Measurements from ENCODE around the gene STRN. TPM values are rescaled to one million over a fixed set of nuclear protein-coding genes. Genes with fewer than 3 reads are reported as not detected.
"Not testable (repeated sequence)": the region's sequence is repeated elsewhere in the genome, so short reads cannot be mapped to it uniquely, and the experiment has no call there.

Gene STRN, protein sequence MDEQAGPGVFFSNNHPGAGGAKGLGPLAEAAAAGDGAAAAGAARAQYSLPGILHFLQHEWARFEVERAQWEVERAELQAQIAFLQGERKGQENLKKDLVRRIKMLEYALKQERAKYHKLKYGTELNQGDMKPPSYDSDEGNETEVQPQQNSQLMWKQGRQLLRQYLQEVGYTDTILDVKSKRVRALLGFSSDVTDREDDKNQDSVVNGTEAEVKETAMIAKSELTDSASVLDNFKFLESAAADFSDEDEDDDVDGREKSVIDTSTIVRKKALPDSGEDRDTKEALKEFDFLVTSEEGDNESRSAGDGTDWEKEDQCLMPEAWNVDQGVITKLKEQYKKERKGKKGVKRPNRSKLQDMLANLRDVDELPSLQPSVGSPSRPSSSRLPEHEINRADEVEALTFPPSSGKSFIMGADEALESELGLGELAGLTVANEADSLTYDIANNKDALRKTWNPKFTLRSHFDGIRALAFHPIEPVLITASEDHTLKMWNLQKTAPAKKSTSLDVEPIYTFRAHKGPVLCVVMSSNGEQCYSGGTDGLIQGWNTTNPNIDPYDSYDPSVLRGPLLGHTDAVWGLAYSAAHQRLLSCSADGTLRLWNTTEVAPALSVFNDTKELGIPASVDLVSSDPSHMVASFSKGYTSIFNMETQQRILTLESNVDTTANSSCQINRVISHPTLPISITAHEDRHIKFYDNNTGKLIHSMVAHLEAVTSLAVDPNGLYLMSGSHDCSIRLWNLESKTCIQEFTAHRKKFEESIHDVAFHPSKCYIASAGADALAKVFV
- total RNA-seq = 17.5 and 22.1 TPM in 2 replicates

DNA sequence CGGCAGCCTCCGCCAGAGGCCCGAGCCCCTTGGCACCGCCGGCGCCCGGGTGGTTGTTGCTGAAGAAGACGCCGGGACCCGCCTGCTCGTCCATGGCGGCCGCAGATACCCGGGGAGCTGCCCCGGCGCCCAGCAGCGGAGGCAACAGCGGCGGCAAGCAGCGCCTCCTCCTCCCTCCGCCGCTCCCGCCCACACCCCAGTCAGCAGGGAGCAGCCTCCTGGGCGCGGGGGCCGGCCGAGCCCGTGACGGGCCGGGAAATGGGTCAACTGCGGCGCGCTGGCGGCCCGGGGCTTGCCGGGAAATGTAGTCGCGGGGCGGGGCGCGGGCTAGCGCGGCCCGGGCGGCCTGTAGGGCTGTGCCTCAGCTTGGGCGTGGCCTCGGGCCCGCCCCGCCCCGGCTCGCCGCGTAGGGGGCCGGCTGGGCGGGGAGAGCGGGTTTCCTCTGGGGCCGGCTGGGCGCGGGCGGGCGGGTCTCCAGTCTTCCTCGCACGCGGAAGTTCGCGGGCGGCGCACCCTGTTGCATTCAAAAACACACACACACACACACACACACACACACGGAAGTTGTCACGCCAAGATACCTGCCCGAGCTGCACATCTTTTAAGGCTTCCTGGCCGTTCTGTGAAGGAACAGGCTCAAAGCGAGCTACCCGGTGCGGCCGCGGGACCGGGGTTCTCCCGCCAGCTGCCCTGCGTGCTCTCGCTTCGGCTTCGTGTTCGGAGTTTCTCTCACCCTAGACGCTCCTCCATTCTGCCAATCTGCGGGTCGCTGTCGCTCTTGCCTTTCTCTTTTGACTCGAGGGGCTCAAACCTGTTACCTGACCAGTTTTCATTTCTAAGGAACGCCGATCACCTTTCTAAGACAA is at the start of gene STRN:
Gene STRN, minus strand, starts transcription at position 167 of the 866 bp plus-strand sequence. Its CDS starts 73 bp downstream, at position 94.
- DNase-seq (ENCODE audit: extremely low read depth, low read depth, low spot score) = no peak

DNA sequence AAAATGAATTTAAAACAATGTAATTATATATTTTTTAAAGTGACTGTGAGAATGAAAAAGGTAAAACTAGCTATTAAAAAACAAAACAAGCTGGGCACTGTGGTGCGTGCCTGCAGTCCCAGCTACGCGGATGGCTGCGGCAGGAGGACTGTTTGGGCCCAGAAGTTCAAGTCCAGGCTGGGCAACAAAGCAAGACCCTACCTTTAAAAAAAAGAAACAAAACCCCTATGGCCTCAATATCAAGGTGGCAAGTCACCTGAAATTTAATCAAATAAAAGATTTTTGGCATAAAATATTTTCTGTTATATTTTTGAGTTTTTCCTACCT is 46.9 kb upstream of the STRN start:
- no peak for DNase-seq (ENCODE audit: extremely low read depth, low read depth, low spot score)

DNA sequence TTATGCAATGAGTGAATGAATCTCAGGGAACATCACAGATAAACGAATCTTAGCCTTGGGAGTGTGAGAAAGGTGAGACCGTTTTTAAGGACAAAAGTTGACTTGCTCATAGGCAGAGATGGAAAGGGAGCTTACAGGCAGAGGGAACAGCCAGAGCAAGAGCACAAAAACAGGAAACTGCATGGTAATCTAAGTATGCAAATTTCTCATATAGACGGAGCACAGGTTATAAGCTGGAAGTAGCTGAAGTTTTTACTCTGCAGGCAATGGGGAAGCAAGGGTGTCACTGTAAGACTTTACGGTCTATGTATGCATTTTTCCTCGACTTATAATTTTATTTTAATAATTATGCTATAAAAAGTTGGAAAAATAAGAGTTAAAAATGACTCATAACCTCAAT is 44.8 kb upstream of the STRN start:
- no peak for DNase-seq (ENCODE audit: extremely low read depth, low read depth, low spot score)

DNA sequence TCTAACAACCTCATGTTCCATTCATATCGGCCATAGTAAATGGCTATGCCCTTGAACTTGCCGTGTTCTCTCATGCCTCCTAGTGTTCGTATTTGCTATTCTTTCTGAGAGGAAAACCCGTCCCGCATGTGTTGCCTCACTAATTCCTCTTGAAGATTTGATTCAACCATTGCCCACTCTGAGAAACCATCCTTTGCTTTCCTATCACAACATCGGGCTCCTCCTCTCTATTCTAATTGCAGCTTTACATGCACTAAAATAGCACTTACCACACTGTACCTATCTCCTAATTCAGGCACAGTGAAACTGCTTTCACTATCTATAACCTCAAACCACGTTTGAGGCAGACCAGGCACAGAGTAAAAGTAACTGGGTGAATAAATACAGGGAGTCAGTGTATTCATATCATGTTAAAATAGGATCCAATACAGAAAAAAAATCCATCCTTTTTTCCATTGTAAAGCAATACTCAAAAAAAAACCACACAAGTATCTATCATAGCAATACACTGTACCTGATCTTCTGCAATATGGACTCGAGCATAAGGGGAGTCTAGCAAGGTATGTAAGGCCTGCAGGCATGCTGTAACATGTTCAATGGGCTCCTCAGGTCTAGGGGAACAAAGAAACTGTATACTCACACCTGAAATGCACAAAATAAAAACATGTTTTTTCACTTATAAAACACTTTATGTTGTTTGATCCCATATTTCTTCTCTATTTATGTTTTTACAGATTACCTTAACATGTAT is 39.0 kb upstream of the STRN start:
- DNase-seq (ENCODE audit: extremely low read depth, low read depth, low spot score) = peak; percentile 10

DNA sequence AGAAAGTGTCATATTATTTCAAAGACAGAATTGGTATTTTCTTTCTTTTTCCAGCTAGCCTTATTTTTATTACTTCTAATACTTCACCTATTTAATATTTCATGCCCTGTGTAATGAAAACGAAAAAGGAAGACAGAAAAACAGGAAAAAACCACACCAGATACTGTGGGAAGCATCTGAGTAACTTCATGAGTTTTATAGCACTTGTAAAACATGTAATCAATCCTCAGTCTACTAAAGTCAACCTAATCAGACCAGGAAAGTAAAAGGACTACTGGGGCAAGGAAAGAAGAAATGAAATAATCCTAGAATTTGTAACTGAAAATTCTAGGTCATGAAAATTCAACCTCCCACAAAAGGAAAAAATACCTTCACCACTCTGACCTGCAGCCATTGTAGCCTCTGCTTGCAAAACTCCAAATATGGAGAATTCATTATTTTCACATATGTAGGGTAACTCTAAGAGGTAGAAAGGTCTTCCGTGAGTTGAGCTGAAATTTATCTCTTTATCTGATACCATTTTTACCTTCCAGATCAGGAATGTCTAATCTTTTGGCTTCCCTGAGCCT is 34.7 kb upstream of the STRN start:
- DNase-seq (ENCODE audit: extremely low read depth, low read depth, low spot score) = no peak

DNA sequence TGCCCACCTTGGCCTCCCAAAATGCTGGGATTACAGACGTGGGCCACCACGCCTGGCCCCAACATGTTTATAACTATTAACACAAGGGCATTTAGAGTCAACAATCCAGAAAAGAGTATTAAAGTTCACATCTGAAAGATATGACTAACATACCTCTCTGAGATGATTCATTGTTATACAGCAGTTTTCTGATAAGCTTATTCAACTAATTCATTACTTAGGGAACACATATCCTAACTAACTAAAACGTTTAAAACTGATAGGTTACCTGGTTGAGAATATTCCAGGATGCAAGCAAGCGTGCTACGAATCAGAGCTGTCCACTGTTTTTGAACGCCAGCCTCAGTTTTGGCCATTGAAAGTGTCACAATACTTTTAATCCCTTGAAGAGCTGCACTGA is 34.0 kb upstream of the STRN start:
- DNase-seq (ENCODE audit: extremely low read depth, low read depth, low spot score) = no peak

DNA sequence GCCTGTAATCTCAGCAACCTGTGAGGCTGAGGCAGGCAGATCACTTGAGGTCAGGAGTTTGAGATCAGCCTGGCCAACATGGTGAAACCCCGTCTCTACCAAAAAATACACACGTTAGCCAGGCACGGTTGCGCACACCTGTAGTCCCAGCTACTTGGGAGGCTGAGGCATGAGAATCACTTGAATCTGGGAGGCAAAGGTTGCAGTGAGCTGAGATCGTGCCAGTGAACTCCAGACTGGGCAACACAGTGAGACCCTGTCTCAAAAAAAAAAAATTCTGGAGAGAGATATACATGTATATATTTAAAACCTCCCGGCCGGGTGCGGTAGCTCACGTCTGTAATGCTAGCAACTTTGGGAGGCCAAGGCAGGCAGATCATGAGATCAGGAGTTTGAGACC is 33.1 kb upstream of the STRN start:
- not testable (repeated sequence) for DNase-seq (ENCODE audit: extremely low read depth, low read depth, low spot score)

DNA sequence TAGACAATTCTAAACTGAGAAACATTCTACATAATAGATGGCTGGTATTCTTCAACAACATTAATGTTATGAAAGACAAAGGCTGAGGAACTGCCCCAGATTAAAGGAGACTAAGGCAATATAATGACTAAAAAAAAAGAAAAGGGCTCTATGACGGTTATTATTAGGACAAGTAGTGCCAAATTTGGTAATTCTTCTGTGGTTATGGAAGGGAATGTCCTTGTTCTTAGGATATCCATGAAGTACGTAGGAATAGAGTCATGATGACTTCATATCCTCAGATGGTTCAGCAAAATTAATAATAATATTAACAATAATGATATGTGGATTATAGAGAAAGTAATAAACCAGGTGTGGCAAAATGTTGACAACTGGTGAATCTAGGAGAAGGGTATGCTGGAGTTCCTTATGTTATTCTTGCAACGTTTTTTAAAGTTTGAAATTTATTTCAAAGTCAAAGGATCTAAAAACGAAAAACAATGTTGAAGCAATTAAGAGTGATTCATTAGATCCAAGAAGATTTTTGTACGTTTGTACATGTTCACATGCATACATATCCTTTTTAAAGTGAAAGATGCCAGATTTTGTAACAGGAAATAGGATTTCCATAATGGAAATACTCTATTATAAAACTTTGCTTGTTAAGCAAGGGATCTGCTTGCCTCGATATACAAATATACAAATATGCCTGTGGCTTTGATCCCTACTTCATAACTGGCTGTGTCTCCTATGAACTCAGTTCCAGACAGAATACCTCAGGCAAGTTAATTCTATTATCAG is 27.7 kb upstream of the STRN start:
- no peak for DNase-seq (ENCODE audit: extremely low read depth, low read depth, low spot score)

DNA sequence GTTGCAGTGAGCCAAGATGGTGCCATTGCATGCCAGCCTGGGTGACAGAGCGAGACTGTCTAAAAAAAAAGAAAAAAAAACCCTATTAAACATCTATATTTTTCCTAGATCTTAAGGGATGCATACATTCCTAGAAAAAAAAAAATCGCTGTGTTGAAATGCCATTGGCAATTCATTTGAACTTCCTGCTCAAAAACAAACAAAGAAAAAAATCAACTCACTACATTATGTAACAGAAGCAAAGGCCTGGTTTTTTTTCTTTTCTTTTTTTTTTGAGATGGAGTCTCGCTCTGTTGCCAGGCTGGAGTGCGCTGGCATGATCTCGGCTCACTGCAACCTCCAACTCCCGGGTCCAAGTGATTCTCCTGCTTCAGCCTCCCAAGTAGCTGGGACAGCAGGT is 21.7 kb upstream of the STRN start:
- no peak for DNase-seq (ENCODE audit: extremely low read depth, low read depth, low spot score)

DNA sequence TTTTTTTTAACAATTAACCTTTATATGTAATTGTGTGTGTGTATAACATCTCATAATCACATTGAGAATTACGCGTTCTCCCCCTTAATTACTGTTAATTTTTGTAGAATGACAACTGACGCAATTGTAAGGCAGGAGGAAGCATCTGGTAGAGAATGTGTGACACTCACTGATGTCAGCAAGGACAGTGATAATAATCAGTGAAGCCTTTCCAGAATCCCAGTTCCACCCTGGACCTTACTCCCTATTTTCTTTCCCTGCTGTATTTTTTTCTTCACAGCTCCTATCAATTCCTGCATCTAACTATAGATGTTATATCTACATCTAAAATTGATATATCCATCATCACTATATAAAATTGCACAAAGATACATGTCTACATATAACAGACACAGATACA is 16.1 kb upstream of the STRN start:
- no peak for DNase-seq (ENCODE audit: extremely low read depth, low read depth, low spot score)

DNA sequence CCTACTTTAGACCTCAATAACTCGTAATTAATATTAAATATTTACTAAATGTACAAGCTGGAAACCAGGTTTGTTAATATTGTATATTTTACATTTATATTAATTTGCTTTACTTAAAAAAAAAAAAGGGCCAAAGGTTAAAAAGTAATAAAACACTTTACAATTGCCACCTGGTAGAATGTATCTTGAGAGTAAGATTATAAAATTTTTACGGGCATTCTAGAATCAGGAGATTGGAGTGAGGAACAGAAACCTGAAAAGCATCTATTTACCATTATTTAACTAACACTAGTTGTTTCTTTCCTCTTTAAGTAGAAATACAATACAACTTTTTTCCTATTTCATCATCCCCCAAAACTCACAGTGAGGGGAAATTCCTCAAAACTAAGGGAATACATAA is 15.6 kb upstream of the STRN start:
- no peak for DNase-seq (ENCODE audit: extremely low read depth, low read depth, low spot score)

DNA sequence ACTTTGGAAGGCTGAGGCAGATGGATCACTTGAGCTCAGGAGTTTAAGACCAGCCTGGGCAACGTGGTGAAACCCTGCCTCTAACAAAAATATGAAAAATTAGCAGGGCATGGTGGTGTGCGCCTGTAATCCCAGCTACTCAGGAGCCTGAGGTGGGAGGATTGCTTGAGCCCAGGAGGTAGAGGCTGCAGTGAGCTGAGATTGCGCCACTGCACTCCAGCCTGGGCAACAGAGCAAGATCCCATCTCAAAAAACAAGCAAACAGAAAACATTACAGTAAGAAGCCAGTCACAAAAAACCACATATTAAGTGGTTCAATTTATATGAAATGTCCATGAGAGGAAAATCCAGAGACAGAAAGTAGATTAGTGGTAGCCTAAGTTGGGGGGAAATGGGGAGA is 12.7 kb upstream of the STRN start:
- DNase-seq (ENCODE audit: extremely low read depth, low read depth, low spot score) = not testable (repeated sequence)

DNA sequence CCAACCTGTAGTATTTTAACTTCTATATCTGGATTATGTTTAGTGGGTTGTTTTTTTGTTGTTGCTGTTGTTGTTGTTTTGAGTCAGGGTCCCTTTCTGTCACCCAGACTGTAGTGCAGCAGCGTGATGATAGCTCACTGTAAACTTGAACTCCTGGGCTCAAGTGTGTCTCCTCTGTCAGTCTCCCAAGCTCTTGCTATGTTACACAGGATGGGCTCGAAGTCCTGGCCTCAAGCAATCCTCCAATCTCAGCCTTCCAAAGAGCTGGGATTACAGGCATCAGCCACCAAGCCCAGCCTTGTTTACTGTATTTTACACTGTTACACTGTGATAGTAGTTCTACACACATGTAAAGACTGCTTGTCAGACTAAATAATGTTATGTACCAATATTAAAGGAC is 9.7 kb upstream of the STRN start:
- DNase-seq (ENCODE audit: extremely low read depth, low read depth, low spot score) = no peak

DNA sequence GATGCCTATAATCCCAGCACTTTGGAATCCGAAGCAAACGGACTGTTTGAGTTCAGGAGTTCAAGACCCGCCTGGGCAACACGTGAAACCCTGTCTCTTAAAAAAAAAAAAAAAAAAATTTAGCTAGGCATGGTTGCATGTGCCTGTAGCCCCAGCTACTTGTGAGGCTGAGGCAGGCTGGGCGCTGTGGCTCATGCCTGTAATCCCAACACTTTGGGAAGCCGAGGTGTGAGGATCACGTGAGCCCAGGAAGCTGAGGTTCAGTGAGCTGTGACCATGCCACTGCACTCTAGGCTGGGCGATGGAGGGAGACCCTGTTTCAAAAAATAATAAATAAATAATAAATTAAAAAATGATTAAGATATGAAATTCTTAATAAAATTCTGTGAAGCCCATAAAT is 9.0 kb upstream of the STRN start:
- no peak for DNase-seq (ENCODE audit: extremely low read depth, low read depth, low spot score)

DNA sequence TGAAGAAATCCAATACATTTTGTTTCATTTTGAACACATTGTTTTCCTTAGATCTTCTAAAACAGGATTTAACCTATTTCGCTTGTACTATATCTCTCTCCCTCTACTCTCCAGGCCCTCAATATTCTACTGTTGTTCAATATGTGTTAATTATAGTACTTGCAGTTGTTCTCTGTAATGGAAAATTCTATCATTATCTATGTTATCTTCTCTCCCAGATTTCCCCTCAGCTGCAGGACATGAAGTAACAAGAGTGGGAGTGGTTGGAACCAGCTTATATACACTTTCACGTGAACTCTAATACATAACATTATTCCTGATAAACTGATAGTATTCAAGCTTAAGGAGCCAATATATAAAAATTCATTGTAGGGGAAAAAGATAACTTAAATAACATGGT is 7.0 kb upstream of the STRN start:
- DNase-seq (ENCODE audit: extremely low read depth, low read depth, low spot score) = no peak

DNA sequence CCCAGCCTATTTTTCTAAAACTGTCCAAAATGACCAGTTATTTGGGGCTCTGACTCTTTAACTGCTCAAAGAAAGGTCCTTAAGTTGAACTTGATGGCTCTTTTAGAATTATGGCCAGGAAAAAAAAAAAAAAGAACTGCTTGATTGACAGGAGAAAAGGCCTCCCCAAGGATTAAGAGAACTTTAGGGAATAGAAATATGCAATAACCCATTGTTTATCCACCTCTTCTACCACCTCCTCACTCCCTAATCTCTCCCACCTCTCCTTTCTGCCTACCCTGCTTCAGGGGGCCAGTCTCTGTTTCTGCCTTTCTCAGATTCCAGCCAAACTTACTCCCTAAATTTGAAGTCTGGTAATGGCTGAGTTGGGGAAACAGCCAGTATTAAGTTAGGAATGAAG is 5.7 kb upstream of the STRN start:
- DNase-seq (ENCODE audit: extremely low read depth, low read depth, low spot score) = no peak

DNA sequence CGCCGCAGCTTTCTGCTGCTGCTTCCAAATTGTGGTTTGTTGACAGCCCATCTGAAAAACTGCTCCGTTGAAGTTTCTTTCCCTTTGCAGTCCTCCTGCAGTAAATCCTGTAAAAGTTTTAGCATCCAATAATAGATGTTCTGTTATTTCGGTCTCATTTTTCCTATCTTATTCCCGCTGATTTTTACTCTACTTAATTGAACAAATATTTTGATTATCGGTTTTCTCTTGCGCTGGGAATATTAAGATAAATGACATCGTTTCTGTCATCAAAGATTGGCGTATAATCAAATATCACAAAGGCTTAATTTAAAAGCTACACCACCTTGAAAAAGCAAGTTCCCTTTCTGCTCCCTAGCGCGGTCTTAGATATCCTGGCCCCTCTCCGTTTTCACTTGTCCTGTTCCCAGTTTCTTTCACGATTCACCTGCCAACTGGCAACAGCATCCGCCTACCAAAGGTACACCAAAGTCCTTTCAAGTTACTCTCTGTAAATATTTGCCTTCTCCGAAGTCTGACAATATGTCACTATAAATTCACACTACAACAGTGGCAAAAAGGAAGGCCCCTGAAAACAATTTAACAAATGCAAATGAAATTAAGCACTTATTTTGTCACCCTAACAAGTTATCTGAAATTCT is 1.0 kb upstream of the STRN start:
- DNase-seq (ENCODE audit: extremely low read depth, low read depth, low spot score) = no peak

DNA sequence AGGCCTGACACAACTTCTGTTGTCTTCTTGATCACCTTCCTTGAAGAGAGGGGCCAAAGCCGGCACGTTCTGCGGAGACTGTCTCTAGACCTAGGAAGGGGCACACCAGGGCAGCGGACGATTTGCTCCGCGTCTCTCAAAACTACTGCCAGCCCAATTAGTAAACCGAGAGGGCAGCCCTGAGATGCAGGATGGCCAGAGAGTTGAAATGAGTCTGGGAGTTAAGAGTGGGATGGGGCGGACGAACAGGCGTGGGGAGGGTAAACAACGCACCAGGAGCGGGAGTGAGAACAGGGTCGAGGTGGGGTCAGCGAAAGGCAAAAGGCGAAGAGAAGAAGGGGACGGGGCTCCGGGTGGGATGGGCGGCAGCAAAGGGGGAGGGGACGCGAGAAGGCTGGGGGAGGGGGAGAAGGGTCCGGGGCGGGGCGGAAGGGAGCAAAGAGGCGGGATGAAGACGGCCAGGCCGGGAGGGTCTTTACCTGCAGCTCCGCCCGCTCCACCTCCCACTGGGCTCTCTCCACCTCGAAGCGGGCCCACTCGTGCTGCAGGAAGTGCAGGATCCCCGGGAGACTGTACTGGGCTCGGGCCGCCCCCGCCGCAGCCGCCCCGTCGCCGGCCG is 476 bp downstream of the STRN start:
- DNase-seq (ENCODE audit: extremely low read depth, low read depth, low spot score) = no peak

DNA sequence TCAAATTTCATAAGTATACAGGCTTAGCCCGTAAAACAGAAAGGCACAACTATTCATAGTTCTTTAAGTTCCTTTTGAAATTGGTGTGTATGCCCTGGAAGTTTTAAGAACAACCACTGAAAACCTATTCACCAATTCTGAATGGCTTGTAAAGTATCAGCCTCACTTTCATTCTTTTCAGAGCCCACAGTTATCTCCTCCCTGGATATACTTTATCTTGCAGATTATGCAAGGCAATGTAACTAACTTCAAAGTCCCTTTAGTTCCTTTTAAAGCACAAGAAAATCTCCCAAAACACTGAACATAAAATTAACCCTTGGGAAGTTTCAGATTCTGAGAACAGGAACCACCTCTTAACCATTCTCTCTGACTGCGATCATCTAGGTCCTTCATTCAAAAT is 1.1 kb downstream of the STRN start:
- no peak for DNase-seq (ENCODE audit: extremely low read depth, low read depth, low spot score)
